ENCODE results near the gene ZNF560. TPM values are rescaled to one million over a fixed set of nuclear protein-coding genes. Genes with fewer than 3 reads are reported as not detected.

ZNF560 gene
- total RNA-seq, 1 experiment from 2014 or later: 4.4 TPM

GRCh38 chr19:9431475-9431874 lies 66.9 kb downstream of the ZNF560 start:
- Mint-ChIP-seq H3K4me3 (no peak overlapping the region), H3K4me1 (peaks cover 15% of the 10 kb centered on the region), H3K9me3 (no peaks in the 10 kb centered on the region), H3K27me3 (ENCODE audit: low read depth) (no peaks in the 10 kb centered on the region; the same call in 1 of the 2 replicates), H3K27ac (peak overlapping the region; percentile 87; the same call in 1 of the 2 replicates), H3K36me3 (peaks cover 16% of the 10 kb centered on the region)
- peak; percentile 86 for ATAC-seq
- ChIA-PET POLR2A (no interaction called here), CTCF (interaction anchor here (0.6 to 1.9 kb wide), 9 partner anchors 9 to 296 kb away, joined by 3 to 11 read pairs (median 5); no protein-coding TSS in a partner anchor)
- peak; percentile 87 for DNase-seq (ENCODE audit: low spot score)
- TF ChIP-seq ETV6 (CRISPR knock-in tag; IDR thresholded peaks at IDR 0.05) (no peak), CTCF (IDR thresholded peaks at IDR 0.05) (peak; percentile 84)

- H3K36me3 Mint-ChIP-seq: peaks cover 16% of the 10 kb centered on the region
- POLR2A ChIA-PET: no interaction called here
- H3K4me3 Mint-ChIP-seq: no peak overlapping the region
- ATAC-seq: no peak
- no peaks in the 10 kb centered on the region for H3K9me3 Mint-ChIP-seq
- H3K4me1 Mint-ChIP-seq: peaks cover 10% of the 10 kb centered on the region
- CTCF ChIA-PET: interaction anchor here (1.6 to 1.9 kb wide), 3 partner anchors 14 to 225 kb away, joined by 4 to 11 read pairs (median 6); no protein-coding TSS in a partner anchor
- H3K27ac Mint-ChIP-seq: no peak overlapping the region
- TF ChIP-seq SMAD4 (CRISPR knock-in tag; IDR thresholded peaks at IDR 0.05) (no peak), SMAD3 (CRISPR knock-in tag; IDR thresholded peaks at IDR 0.05; ENCODE audit: borderline replicate concordance) (no peak), CREB1 (CRISPR knock-in tag; IDR thresholded peaks at IDR 0.05) (no peak), ZNF263 (CRISPR knock-in tag; IDR thresholded peaks at IDR 0.05; ENCODE audit: low read depth) (no peak), ZNF138 (CRISPR knock-in tag; conservative IDR thresholded peaks at IDR 0.05) (no peak), NFYB (CRISPR knock-in tag; conservative IDR thresholded peaks at IDR 0.05; ENCODE audit: low read depth) (no peak)
- DNase-seq (ENCODE audit: low spot score): no peak
- H3K27me3 Mint-ChIP-seq (ENCODE audit: low read depth): no peaks in the 10 kb centered on the region; the same call in 1 of the 2 replicates
Measured at GRCh38 chr19:9430444-9430843, 68.0 kb downstream of the ZNF560 start.

GRCh38 chr19:9427941-9428340 lies 70.5 kb downstream of the ZNF560 start:
- ChIA-PET POLR2A (interaction anchor here (0.5 kb wide), 1 partner anchor 68 kb away, joined by 3 read pairs; no protein-coding TSS in a partner anchor), CTCF (interaction anchor here (0.7 kb wide), 1 partner anchor 57 kb away, joined by 3 read pairs; no protein-coding TSS in a partner anchor)
- DNase-seq (ENCODE audit: low spot score) (no peak), ATAC-seq (no peak)
- H3K27me3 Mint-ChIP-seq (ENCODE audit: low read depth): no peaks in the 10 kb centered on the region
- H3K9me3 Mint-ChIP-seq: no peaks in the 10 kb centered on the region
- no peak for TF ChIP-seq FOXP1 (CRISPR knock-in tag; IDR thresholded peaks at IDR 0.05; ENCODE audit: borderline replicate concordance)
- no peak for TF ChIP-seq TP53 (CRISPR knock-in tag; IDR thresholded peaks at IDR 0.05)
- TF ChIP-seq USF2 (CRISPR knock-in tag; IDR thresholded peaks at IDR 0.05): no peak
- TF ChIP-seq TEAD4 (CRISPR knock-in tag; IDR thresholded peaks at IDR 0.05): no peak
- TF ChIP-seq PRDM15 (CRISPR knock-in tag; IDR thresholded peaks at IDR 0.05): no peak
- TF ChIP-seq HMGXB4 (CRISPR knock-in tag; IDR thresholded peaks at IDR 0.05): no peak
- no peak for TF ChIP-seq E2F5 (CRISPR knock-in tag; IDR thresholded peaks at IDR 0.05)
- H3K4me3 Mint-ChIP-seq: no peak overlapping the region
- no peak overlapping the region for H3K27ac Mint-ChIP-seq
- peaks cover 14% of the 10 kb centered on the region for H3K36me3 Mint-ChIP-seq
- H3K4me1 Mint-ChIP-seq: peaks cover 5% of the 10 kb centered on the region
